ENCODE data around the gene SNED1. TPM values are rescaled to one million over a fixed set of nuclear protein-coding genes. Genes with fewer than 3 reads are reported as not detected.

Gene SNED1
- total and polyA plus RNA-seq, 4 donors = 0.65 to 18.1 (median 2.8) TPM

- no peak for TF ChIP-seq TAF1 (conservative IDR thresholded peaks at IDR 0.05)
- no peak for TF ChIP-seq NR2F2 (IDR thresholded peaks at IDR 0.05)
- no peak for TF ChIP-seq ATF3 (IDR thresholded peaks at IDR 0.05)
- TF ChIP-seq CTCF (IDR thresholded peaks at IDR 0.05; ENCODE audit: low read depth, low read length, missing input control) = no peak
- TF ChIP-seq RAD21 (IDR thresholded peaks at IDR 0.05) = no peak
- 93% methylated on average over 25 of the region's 25 CpGs for WGBS
- H3K27ac ChIP-seq (ENCODE audit: low read depth in 1 of 2, low read length in 2 of 2) = no peak overlapping the region
- DNase-seq (ENCODE audit: low spot score) = no peak
- no peaks in the 10 kb centered on the region for H3K4me1 ChIP-seq (ENCODE audit: control insufficient read depth in 4 of 4, insufficient read depth in 4 of 4, low read length in 3 of 4)
- H3K9ac ChIP-seq (ENCODE audit: low read depth in 1 of 2, low read length in 2 of 2) = no peak overlapping the region
- no peaks in the 10 kb centered on the region for H3K9me3 ChIP-seq (ENCODE audit: control insufficient read depth in 4 of 4, low read length in 3 of 4)
- no peaks in the 10 kb centered on the region for H3K27me3 ChIP-seq (ENCODE audit: control insufficient read depth in 4 of 4, insufficient read depth in 4 of 4, low read length in 3 of 4)
- H3K36me3 ChIP-seq (ENCODE audit: control insufficient read depth in 4 of 4, insufficient read depth in 3 of 4, low read depth in 1 of 4, low read length in 3 of 4) = peaks cover 7 to 76% (median 26%) of the 10 kb centered on the region in 4 donors
- H3K4me3 ChIP-seq (ENCODE audit: low read depth in 1 of 3, low read length in 3 of 3) = no peak overlapping the region
These were observed 69.9 kb downstream of the SNED1 start for GRCh38 chr2:241068136-241068941.

GRCh38 chr2:241068942-241069810 is 70.8 kb downstream of the SNED1 start:
- WGBS = 96% methylated on average over 28 of the region's 28 CpGs
- H3K9me3 ChIP-seq (ENCODE audit: control insufficient read depth in 4 of 4, low read length in 3 of 4) = no peaks in the 10 kb centered on the region
- TF ChIP-seq HNF4A (conservative IDR thresholded peaks at IDR 0.05) (no peak), RXRA (IDR thresholded peaks at IDR 0.05) (no peak), SP1 (IDR thresholded peaks at IDR 0.05) (no peak), TAF1 (conservative IDR thresholded peaks at IDR 0.05) (no peak), ZBTB33 (IDR thresholded peaks at IDR 0.05) (no peak), MAX (IDR thresholded peaks at IDR 0.05) (no peak)
- DNase-seq (ENCODE audit: low spot score) = no peak
- H3K4me1 ChIP-seq (ENCODE audit: control insufficient read depth in 4 of 4, insufficient read depth in 4 of 4, low read length in 3 of 4) = no peaks in the 10 kb centered on the region
- no peaks in the 10 kb centered on the region for H3K27me3 ChIP-seq (ENCODE audit: control insufficient read depth in 4 of 4, insufficient read depth in 4 of 4, low read length in 3 of 4)
- H3K9ac ChIP-seq (ENCODE audit: low read depth in 1 of 2, low read length in 2 of 2) = no peak overlapping the region
- no peak overlapping the region for H3K27ac ChIP-seq (ENCODE audit: low read depth in 1 of 2, low read length in 2 of 2)
- H3K36me3 ChIP-seq (ENCODE audit: control insufficient read depth in 4 of 4, insufficient read depth in 3 of 4, low read depth in 1 of 4, low read length in 3 of 4) = peaks cover 7 to 84% (median 28%) of the 10 kb centered on the region in 4 donors
- H3K4me3 ChIP-seq (ENCODE audit: low read depth in 1 of 3, low read length in 3 of 3) = no peak overlapping the region

GRCh38 chr2:241069821-241070281 is 71.4 kb downstream of the SNED1 start:
- DNase-seq (ENCODE audit: low spot score) = no peak
- peaks cover 7 to 90% (median 30%) of the 10 kb centered on the region in 4 donors for H3K36me3 ChIP-seq (ENCODE audit: control insufficient read depth in 4 of 4, insufficient read depth in 3 of 4, low read depth in 1 of 4, low read length in 3 of 4)
- no peaks in the 10 kb centered on the region for H3K9me3 ChIP-seq (ENCODE audit: control insufficient read depth in 4 of 4, low read length in 3 of 4)
- no peaks in the 10 kb centered on the region for H3K27me3 ChIP-seq (ENCODE audit: control insufficient read depth in 4 of 4, insufficient read depth in 4 of 4, low read length in 3 of 4)
- H3K4me3 ChIP-seq (ENCODE audit: low read depth in 1 of 3, low read length in 3 of 3) = no peak overlapping the region
- no peak overlapping the region for H3K27ac ChIP-seq (ENCODE audit: low read depth in 1 of 2, low read length in 2 of 2)
- H3K4me1 ChIP-seq (ENCODE audit: control insufficient read depth in 4 of 4, insufficient read depth in 4 of 4, low read length in 3 of 4) = no peaks in the 10 kb centered on the region
- 86% methylated on average over 26 of the region's 26 CpGs for WGBS
- no peak overlapping the region for H3K9ac ChIP-seq (ENCODE audit: low read depth in 1 of 2, low read length in 2 of 2)
- TF ChIP-seq HNF4A (conservative IDR thresholded peaks at IDR 0.05) (no peak), EGR1 (IDR thresholded peaks at IDR 0.05; ENCODE audit: low read depth in 2 of 2) (no peak), TAF1 (conservative IDR thresholded peaks at IDR 0.05) (no peak), HNF4G (IDR thresholded peaks at IDR 0.05) (no peak), ATF3 (IDR thresholded peaks at IDR 0.05) (no peak), CTCF (IDR thresholded peaks at IDR 0.05; ENCODE audit: low read depth, low read length, missing input control) (no peak), RAD21 (IDR thresholded peaks at IDR 0.05) (no peak), FOXA1 (IDR thresholded peaks at IDR 0.05) (no peak), NR2F2 (IDR thresholded peaks at IDR 0.05) (no peak), GABPA (IDR thresholded peaks at IDR 0.05 in 1 of 2, conservative IDR thresholded peaks at IDR 0.05 in 1 of 2) (no peak), MAX (IDR thresholded peaks at IDR 0.05) (no peak)
